Lower leg skin (tissue), 4 donors: ENCODE data around the gene TOMM40L. TPM values are rescaled to one million over a fixed set of nuclear protein-coding genes. Genes with fewer than 3 reads are reported as not detected.
A peak's percentile ranks its signal among the peaks of the same experiment; 100 is the strongest.

ENCODE experiments used
- DNase-seq, 2 donors: peaks; one replicate each; pipeline ENCODE4 v3.0.0-alpha.2; 2019; ENCODE audit warnings: low spot score in 2 of 2
- H3K4me3 ChIP-seq: fragments of 200-600 bp; sonication (generic); 2 replicates; pipeline ENCODE4 v1.5.1; 2017; ENCODE audit warnings: mild to moderate bottlenecking, low read depth; ENCODE audit not compliant: poor library complexity, severe bottlenecking
- POLR2A ChIP-seq, 2 donors: fragments of 450-650 bp; IDR thresholded peaks; one replicate each; pipeline ENCODE4 v1.6.1; 2016 to 2017; ENCODE audit warnings: antibody characterized with exemption in 2 of 2, mild to moderate bottlenecking in 1 of 2, moderate library complexity in 1 of 2
- WGBS, 2 donors: methylation state at CpG; one replicate each; pipeline ENCODE4 v1.1.5; 2018; 5-methylcytosine and 5-hydroxymethylcytosine counted together
- intact Hi-C: fragments of 100-400 bp; cut with DNase I; formaldehyde crosslinking; loops from one replicate; pipeline ENCODE4 v1.15.0; 2023; ENCODE audit warnings: low total_unique reads
- total RNA-seq, 4 donors: library from RNA; depleted of rRNA; stranded (reverse); fragments of >200 nt; gene quantifications; one replicate each; pipeline ENCODE4 v1.1.0, GENCODE V29; 2016
- TF ChIP-seq, protein P1 (sequence below), 3 donors: fragments of 450-650 bp; IDR thresholded peaks; one replicate each; pipeline ENCODE4 v1.5.1; 2016; ENCODE audit warnings: antibody characterized with exemption in 3 of 3, mild to moderate bottlenecking in 3 of 3, moderate library complexity in 2 of 3

The TOMM40L gene
- total RNA-seq, 4 donors from 2014 or later: 3.8 to 11.9 (median 7.7) TPM

DNA sequence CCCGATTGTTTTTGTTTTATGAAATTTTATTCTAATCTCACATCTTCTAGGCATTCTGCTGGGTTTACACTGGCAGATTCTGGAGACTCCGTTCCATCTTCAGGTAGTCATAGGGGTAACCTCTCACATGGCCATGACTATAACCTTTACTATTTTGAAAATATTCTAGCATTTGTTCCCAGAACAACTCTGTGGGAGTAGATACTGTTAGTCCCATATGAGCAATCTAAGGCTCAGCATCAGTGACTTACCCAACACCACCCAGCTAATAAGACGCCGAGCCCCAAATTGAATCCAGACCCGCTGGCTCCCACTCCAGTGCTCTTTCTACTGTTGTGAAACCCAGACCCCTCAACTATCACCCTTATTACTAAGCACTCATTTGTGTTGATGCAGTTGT is 36.8 kb upstream of the TOMM40L start:
- intact Hi-C loops: no loop called here
- TF ChIP-seq, protein P1, sequence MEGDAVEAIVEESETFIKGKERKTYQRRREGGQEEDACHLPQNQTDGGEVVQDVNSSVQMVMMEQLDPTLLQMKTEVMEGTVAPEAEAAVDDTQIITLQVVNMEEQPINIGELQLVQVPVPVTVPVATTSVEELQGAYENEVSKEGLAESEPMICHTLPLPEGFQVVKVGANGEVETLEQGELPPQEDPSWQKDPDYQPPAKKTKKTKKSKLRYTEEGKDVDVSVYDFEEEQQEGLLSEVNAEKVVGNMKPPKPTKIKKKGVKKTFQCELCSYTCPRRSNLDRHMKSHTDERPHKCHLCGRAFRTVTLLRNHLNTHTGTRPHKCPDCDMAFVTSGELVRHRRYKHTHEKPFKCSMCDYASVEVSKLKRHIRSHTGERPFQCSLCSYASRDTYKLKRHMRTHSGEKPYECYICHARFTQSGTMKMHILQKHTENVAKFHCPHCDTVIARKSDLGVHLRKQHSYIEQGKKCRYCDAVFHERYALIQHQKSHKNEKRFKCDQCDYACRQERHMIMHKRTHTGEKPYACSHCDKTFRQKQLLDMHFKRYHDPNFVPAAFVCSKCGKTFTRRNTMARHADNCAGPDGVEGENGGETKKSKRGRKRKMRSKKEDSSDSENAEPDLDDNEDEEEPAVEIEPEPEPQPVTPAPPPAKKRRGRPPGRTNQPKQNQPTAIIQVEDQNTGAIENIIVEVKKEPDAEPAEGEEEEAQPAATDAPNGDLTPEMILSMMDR (IDR thresholded peaks at IDR 0.05): no peak
- no peak for TF ChIP-seq POLR2A (IDR thresholded peaks at IDR 0.05)
- H3K4me3 ChIP-seq: no peak overlapping the region
- 78 to 86% methylated on average over 5 of the region's 5 CpGs for WGBS, 2 donors
- no peak for DNase-seq

DNA sequence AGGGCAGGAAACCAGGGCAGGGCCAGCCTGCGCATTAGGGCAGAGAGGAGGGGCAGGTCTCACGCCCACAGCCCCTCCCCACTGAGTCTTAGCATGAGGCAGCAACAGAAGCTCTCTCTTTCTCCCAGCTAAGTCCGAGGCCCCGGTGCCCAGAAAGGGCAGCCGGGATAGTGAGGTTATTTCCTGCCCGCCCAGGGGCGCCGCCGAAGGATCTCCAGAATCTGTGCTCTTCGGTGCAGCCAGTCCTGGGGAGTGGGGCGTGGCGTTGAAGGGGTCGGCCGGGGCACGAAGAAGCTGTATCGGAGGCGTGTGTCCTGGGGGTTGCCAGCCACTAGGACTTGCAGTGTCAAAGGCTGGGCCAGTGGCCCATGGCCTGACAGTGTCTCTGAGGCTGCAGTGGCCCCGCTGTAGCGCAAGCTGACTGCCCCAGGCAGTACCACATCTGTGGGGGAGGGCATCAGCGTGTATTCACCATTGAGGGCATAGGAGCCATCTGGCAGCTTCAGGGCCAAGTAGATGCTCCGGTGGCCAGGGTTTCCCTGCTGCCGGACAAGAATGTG is 34.8 kb upstream of the TOMM40L start:
- no peak overlapping the region for H3K4me3 ChIP-seq
- no peak for TF ChIP-seq POLR2A (IDR thresholded peaks at IDR 0.05)
- TF ChIP-seq, protein P1 (IDR thresholded peaks at IDR 0.05): no peak
- intact Hi-C loops: no loop called here
- WGBS, 2 donors: 72 to 76% methylated on average over 12 to 22 of the region's 22 CpGs
- DNase-seq: no peak

DNA sequence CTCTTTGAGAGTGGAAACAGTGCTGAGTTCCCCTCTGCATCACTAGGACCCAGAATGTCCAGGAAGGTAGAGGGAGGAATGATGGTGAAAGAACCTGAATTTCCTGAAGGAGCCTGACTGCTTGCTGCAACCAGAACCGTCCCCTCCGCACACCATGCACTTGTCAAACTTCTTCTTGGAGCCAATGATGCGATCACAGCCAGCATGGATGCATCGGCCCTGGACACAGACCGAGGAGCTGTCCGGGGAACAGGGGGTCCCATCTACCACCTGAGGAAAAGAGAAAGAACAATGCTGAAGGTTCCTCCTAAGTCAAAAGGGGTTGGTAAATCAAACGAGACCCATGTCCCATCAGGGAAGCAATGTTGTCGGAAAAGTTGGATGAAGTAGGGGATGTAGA is 33.9 kb upstream of the TOMM40L start:
- WGBS, 2 donors: 59 to 72% methylated on average over 8 of the region's 8 CpGs
- TF ChIP-seq, protein P1 (IDR thresholded peaks at IDR 0.05): no peak
- intact Hi-C loops: no loop called here
- H3K4me3 ChIP-seq: no peak overlapping the region
- no peak for DNase-seq

DNA sequence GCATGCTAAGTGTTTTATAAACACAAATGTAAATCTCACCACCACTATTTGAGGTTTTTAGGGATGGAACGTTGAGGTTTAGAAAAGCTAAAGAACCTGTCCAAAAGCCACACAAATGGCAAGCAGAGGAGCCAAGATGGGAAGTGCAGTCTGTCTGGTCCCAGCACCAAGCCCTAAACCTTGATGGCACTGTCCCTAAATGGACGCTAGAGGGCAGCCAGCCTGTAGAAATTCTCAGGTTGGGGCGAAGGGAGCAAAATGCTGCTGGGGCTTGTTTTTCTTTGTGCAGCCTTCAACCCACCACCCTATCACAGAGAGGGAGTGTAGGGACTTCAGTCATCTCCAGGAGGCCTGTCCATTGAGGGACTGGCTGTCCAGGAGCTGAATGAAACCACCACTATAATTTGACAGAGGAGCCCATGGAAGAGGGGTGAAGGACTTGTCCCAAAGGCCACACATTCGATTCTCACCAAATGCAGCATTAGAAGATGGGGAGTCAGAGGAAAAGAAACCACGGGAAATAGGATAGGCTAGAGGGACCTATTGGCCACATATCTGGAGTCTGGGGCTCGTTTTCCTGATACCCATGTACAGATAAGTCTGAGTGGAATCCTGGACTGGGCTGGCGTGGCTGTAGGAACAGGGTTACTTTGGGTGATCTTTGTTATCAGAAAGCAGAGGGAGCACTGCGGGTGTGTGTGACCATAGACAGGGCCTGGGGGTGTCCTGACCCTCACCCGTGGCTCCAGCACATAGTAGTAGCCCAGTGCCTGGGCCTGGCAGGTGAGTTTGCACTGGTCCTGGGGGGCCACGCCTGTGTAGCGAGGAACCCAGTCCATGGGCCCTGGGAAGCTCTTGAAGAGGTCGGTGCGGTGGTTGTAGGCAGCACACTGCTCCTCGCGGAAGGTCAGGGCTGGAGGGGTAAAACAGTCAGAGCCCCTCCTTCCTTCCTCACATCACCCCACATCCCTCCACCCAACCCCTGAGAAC is 33.1 kb upstream of the TOMM40L start:
- WGBS, 2 donors: 53 to 59% methylated on average over 14 to 15 of the region's 15 CpGs
- no peak overlapping the region for H3K4me3 ChIP-seq
- DNase-seq: peak in 1 of 2 donors; percentile 69
- TF ChIP-seq POLR2A (IDR thresholded peaks at IDR 0.05): no peak
- TF ChIP-seq, protein P1 (IDR thresholded peaks at IDR 0.05): peak in 2 of 3 donors; percentile 57 to 75
- intact Hi-C loops: no loop called here

DNA sequence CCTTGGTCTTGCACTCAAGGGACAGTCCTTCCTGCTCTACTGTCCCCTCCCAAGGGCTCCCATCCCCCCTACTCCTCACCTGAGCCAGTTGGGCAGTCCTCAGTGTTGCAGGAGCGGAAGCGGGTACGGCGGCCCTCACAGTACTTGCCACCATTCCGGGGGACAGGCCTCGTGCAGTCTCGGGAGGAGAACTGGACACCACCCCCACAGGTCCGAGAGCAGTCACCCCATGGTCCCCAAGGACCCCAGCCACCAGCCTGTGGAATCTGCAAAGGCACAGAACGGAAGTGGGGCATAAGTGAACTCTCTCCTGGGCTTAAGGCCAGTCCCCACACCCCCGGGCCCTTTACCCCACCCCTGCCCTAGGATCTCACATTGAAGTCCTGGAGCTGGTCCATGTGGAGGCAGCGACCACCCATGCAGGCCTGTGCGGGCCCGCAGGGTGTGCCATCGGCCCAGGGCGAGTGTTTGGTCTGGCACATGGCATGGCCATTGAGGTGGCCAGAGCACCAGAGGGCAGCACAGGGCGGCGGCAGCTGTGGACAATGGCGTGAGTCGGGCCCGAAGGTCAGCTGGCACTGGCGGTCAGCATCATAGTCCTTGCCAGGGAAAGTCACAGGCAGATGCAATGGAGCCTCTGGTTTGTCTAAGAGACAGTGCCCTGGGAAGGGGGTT is 32.2 kb upstream of the TOMM40L start:
- no peak for DNase-seq
- no peak overlapping the region for H3K4me3 ChIP-seq
- intact Hi-C loops: no loop called here
- WGBS, 2 donors: 67 to 69% methylated on average over 21 of the region's 21 CpGs
- no peak for TF ChIP-seq POLR2A (IDR thresholded peaks at IDR 0.05)
- TF ChIP-seq, protein P1 (IDR thresholded peaks at IDR 0.05): no peak
